GM20431 (cell line): ENCODE data around the gene DDX5.
"Not testable (repeated sequence)": the region's sequence is repeated elsewhere in the genome, so short reads cannot be mapped to it uniquely, and the experiment has no call there.

Source experiments
- in situ Hi-C: fragments of 300-500 bp; cut with MseI, MboI; formaldehyde crosslinking; loops from one replicate; pipeline ENCODE4 v1.15.0; 2020; ENCODE audit warnings: low sequenced_read_pairs; ENCODE audit not compliant: unreplicated experiment

Gene DDX5

DNA sequence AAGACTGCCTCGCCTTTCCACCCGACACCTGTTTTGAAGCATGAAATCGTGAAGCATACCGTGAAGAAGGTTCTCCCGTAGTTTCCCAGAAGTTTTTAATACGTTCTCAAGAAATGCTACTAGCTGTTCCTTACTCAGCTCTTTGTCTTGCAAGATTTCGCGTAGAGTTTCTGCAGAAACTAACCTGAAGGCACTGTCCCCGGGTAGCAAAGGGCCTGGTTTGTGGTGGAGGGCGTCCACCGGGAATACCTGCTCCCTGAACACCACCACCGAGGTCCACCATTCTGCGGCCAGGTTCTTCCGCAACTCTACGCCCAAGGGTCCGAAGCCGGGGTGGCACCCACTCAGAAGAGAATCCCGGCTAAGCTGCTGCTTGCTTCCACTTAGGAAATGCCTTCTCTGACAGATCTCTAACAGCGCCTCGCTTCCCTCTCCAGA, 9.7 kb downstream of the DDX5 start:
- in situ Hi-C loops = no loop called here

DNA sequence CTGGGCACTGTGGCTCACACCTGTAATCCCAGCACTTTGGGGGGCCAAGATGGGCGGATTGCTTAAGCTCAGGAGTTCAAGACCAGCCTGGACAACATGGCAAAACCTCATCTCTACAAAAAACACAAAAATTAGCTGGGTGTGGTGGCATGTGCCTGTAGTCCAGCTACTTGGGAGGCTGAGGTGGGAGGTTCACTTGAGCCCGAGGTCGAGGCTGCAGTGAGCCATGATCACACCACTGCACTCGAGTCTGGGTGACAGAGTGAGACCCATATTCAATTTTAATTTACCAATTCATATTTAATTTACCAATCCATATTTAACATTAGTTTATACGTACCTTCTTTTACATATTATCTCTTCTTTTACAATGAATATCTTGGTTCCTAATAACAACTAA, 10.8 kb downstream of the DDX5 start:
- in situ Hi-C loops = not testable (repeated sequence)

DNA sequence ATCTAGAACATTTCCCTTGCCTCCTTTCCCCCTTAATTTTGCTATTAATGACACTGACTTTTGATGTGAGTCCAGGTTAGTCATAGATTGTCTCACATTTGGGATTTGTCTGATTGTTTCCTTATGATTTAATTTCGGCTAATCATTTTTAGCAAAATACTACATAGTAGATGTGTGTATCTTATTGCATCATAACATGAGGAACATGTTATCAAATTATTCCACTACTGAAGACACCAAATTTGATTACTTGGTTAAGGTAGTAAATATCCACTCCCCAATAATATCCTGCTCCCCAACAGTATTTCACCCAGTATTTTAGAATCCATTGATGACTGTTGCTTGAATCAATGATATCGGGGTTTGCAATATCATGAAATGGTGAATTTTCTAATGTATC, 12.0 kb downstream of the DDX5 start:
- in situ Hi-C loops = no loop called here

DNA sequence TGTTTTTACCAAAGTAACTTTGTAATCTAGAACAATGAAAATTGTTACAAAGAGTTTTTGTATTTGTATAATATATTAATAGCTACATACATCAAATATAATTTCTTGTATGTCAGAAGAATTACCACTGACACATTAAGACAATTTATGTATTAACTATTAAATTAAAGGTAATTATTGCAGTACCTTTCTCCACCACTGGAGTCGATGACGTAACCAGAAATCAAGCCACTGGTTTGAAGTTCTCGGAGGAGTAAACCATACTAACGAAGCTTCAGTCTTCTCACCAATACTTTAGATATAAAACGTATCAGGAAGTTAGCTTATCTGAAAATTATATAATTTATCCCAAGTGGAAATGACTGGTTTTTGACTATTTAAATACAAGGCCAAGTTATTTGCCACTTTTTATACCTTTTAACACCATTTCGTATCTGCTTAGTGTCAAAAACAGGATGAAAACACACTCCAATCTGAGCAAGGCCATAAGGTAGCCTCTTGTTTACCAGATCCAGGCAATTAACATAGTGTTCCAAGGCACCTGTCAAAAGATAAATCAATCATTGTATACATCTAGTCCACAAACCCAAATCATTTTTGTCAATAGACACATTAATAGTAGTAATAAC, 13.5 kb downstream of the DDX5 start:
- in situ Hi-C loops = no loop called here

DNA sequence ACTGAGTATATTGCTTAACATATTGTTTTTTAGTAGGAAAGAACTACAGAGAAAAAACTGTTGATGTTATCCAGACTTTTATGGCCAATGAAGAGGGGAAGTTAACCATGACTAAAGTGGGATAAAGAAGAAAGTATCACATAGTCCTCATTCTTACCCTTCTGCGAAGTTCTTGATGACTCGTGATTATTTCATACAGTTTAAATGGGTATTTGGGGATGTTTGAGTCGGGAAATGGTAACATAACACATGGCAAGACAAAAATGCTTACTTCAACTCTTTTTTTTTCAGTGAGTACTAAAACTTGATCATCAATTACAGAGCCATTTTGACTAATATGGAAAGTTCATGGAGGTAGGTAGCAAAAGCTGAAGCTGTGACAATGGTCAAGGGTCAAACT, 14.1 kb downstream of the DDX5 start:
- in situ Hi-C loops = no loop called here

- in situ Hi-C loops = no loop called here
Observed at GRCh38 chr17:64491034-64491860, 14.8 kb downstream of the DDX5 start.

GRCh38 chr17:64488301-64488700, 17.8 kb downstream of the DDX5 start:
- in situ Hi-C loops = no loop called here

- in situ Hi-C loops = no loop called here
Observed at GRCh38 chr17:64484380-64484779, 21.7 kb downstream of the DDX5 start.

DNA sequence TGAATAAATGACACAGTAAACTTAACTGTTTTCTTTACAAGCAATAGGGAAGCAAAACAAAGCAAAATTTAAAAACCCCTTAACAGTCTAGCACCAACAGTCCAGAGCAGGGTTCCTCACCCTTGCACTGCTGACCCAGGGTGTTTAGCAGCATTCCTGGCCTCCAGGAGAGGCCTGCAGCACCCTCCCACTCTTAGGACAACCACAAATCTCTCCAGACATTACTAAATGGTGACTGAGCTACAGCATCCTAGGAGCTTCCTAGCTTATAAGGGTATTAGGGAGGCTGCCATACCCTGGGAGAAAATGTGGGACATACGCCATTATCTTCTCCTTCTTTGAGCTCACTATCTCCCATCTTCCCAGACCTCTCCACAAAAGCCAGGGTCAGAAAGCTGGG, 25.1 kb downstream of the DDX5 start:
- in situ Hi-C loops = no loop called here

DNA sequence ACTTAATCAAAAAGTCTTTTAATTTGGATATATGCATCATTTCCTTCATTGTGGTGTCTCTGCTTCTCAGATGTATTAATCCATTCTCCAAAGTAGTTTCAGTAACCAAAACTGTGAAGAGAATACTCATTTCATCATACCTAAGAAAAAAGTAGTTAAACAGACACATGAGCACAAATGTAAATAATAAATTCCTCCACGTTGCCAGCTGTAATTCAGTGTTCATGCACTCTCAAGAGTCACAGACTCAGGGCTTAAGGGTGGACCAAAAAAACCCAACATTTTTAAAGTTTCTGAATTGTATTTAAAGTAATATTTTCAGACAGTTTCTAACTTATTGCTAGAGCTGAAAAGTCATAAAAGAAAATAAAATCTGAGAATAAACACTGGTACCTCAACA, 28.2 kb downstream of the DDX5 start:
- in situ Hi-C loops = no loop called here

DNA sequence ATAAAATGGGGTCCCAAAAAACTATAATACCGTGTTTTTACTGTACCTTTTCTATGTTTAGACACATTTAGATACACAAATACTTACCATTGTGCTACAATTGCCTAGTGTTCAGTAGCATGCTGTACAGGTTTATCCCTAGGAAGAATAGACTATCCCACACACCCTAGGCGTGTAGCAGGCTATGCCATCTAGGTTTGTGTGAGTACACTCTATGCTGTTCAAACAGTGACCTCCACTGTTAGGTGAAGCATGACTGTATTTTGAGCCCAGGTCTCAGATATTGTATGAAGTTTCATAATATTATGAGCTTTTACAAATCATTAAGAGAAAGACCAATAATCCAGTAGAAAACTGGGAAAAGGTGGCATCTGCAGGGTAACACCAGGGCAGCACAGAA, 33.5 kb downstream of the DDX5 start:
- in situ Hi-C loops = no loop called here

DNA sequence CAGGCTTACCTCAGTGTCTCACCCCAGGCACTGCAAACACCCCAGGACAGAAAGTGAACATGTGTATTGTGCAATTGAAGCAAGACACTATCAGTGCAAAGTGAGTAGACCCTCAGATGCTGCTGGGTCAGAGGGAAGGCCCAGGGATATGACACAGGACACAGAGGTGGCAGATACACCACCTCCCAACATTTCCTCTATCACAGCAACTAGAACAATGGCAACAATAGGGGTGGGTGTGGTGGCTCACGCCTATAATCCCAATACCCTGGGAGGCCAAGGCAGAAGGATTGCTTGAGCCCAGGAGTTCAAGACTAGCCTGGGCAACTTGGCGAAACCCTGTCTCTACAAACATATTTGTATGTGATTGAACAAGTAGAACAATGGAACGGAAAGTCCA, 34.6 kb downstream of the DDX5 start:
- in situ Hi-C loops = no loop called here

DNA sequence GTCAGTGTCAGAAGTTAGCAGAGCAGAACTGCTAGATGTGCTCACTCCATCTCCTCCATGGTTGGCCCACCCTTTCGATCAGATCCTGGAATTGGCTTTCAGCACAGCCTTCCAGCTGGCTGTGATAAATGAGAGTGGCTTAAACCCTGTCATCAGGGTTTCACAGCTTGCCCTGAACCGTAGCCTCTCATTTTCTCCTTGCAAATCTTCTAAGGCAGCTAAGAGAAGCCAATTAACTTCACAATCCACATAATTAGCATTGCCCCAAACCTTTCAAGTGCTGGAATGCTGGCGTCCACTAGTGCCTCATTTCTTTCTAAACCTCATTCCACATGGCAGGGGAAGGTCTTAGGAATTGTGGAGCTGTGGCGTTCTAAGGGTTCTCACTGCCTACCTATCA, 35.5 kb downstream of the DDX5 start:
- in situ Hi-C loops = no loop called here

DNA sequence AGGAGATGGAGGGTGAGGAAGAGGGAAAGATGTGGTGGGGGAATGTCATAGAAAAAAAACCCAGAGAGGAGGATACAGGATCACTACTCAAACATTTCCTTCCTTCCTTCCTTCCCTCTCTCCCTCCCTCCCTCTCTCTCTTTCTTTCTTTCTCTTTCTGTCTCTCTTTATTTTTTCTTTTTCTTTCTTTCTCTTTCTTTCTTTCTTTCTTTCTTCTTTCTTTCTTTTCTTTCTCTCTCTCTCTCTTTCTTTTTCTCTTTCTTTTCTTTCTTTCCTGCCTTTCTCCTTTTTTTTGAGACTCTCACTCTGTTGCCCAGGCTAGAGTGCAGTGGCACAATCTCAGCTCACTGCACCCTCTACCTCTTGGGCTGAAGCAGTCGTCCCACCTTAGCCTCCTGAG, 39.3 kb downstream of the DDX5 start:
- in situ Hi-C loops = not testable (repeated sequence)

DNA sequence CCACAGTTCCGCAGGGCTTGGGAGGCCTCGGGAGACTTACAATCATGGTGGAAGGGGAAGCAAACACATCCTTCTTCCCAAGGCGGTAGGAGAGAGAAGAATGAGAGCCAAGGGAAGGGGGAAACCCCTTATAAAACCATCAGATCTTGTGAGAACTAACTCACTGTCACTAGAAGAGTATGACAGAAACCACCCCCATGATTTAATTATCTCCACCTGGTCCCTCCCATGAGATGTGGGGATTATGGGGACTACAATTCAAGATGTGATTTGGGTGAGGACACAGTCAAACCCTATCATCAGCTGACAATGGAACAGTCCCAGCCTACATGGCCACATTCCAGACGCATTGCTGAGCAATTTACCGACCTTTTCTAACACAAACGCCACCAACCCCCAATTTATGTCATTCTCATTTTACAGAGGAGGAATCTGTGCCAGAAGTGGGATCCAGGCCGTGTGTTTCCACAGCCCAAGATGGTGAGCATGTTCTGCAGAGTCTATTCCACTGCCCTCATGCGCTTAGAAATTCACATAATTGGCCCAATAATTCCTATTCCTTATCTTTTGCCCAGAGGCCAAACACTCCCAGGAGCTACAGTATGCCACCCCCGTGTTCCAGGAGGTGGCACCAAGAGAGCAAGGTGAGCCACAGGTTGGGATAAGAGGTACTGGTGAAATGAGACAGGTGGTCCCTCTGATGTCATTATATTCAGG, 39.9 kb downstream of the DDX5 start:
- in situ Hi-C loops = no loop called here

DNA sequence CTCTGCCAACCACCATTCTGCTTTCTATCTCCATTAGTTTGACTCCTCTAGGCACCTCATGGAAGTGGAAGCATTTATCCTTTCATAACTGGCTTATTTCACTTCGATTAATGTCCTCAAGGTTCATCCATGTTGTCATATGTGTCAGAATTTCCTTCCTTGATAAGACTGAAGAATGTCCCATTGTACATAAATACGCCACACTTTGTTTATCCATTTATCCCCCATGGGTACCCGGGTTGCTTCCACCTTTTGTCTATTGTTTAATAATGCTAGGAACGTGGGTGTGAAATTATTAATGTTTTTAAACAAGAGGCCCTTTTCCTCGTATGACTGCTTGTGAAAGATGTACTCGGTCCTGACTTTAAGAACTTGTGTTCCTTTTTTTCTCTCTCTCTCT, 44.3 kb downstream of the DDX5 start:
- in situ Hi-C loops = no loop called here

- in situ Hi-C loops = no loop called here
Observed at GRCh38 chr17:64460955-64461354, 45.1 kb downstream of the DDX5 start.

DNA sequence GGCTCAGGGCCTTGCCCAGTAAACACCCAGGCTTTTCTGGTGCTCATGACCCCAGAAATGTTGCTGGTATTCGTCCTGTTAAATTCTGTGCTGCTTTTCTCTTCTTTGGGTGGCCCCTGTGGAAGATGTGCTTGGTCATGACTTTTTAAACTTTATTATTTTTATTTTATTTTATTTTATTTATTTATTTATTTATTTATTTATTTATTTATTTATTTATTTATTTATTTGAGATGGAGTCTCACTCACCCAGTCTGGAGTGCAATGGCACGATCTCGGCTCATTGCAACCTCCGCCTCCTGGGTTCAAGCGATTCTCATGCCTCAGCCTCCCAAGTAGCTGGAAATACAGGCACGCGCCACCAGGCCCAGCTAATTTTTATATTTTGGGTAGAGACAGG, 46.3 kb downstream of the DDX5 start:
- in situ Hi-C loops = not testable (repeated sequence)

GRCh38 chr17:64459284-64459747, 46.8 kb downstream of the DDX5 start:
- in situ Hi-C loops = no loop called here

DNA sequence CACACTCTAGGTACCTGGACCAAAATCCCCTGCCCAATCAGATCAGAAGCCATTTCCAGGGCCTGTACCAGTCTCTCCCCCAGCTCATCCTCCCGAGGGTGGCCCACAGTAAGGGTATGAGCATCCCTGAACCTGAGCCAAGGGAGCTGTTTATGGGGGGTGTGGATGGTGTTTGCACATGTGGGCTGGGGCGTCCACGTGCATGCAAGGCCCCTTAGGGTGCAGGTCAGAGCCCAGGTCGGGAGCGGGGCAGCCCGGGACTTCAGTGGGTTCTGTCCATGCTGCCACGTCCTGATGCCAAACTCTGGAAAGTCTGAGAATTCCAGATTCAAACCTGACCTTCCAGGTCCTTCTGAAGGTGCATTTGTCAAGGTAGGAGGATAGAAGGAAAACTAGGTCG, 47.3 kb downstream of the DDX5 start:
- in situ Hi-C loops = no loop called here

- in situ Hi-C loops = no loop called here
Observed at GRCh38 chr17:64457156-64457555, 48.9 kb downstream of the DDX5 start.
